Spleen (tissue), 7 donors: Measurements from ENCODE around the gene OXNAD1.

ENCODE experiments used
- POLR2AphosphoS5 ChIP-seq, 3 donors: sonication (generic); formaldehyde crosslinking; IDR thresholded peaks; one replicate each; pipeline ENCODE4 v1.5.1; 2017; ENCODE audit warnings: antibody characterized with exemption in 3 of 3
- TF ChIP-seq, protein P1 (sequence below), 11 experiments: fragments of 200-600 bp in 7 of 11; fragments of 450-650 bp in 4 of 11; sonication (generic) in 4 of 11; IDR thresholded peaks in 8 of 11; conservative IDR thresholded peaks in 3 of 11; 1 replicate in 7 of 11; 2 replicates in 4 of 11; pipeline versions ENCODE4 v1.4.0 to v1.8.0; 2016 to 2021; ENCODE audit warnings: antibody characterized with exemption in 11 of 11, inconsistent platforms in 4 of 11, mild to moderate bottlenecking in 1 of 11
- donor health status: DM: no; HTN: no; CAD: no; lungs with moderate emphysema.
- donor health status: DM: no; HTN: no; CAD: no.
- donor health status: DM: no; HTN: no; CAD: no.

DNA sequence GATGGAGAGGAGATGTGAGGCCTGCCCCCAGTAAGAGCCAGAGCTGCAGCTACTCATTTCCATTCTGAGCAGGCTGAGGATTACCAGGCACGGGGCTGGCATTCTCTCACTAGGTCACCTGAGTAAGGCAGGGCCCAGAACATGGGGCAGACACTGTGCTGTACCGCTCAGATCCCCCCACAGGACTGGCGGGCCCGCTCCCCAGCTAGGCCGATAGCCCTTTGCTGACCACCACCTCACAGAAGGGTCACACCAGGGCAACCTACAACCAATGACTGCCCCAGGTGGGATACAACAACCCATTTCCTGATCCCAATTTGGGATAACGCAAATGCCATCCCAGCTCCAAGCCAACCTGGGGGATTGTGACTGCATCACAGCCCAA is 52.5 kb downstream of the OXNAD1 start:
- TF ChIP-seq, protein P1, sequence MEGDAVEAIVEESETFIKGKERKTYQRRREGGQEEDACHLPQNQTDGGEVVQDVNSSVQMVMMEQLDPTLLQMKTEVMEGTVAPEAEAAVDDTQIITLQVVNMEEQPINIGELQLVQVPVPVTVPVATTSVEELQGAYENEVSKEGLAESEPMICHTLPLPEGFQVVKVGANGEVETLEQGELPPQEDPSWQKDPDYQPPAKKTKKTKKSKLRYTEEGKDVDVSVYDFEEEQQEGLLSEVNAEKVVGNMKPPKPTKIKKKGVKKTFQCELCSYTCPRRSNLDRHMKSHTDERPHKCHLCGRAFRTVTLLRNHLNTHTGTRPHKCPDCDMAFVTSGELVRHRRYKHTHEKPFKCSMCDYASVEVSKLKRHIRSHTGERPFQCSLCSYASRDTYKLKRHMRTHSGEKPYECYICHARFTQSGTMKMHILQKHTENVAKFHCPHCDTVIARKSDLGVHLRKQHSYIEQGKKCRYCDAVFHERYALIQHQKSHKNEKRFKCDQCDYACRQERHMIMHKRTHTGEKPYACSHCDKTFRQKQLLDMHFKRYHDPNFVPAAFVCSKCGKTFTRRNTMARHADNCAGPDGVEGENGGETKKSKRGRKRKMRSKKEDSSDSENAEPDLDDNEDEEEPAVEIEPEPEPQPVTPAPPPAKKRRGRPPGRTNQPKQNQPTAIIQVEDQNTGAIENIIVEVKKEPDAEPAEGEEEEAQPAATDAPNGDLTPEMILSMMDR (IDR thresholded peaks at IDR 0.05 in 8 of 11, conservative IDR thresholded peaks at IDR 0.05 in 3 of 11), result no peak
- no peak for TF ChIP-seq POLR2AphosphoS5 (IDR thresholded peaks at IDR 0.05)
